HL-60/S4 (cell line): ENCODE measurements around the gene BCL7A.
"Not testable (repeated sequence)": the region's sequence is repeated elsewhere in the genome, so short reads cannot be mapped to it uniquely, and the experiment has no call there.

Source experiments
- in situ Hi-C: fragments of 300-500 bp; cut with MboI; formaldehyde crosslinking; loops from 2 replicates; pipeline ENCODE4 v1.14.3; 2022; ENCODE audit warnings: low sequenced_read_pairs

Gene BCL7A

GRCh38 chr12:122089077-122089476 lies 67.4 kb downstream of the BCL7A start:
- in situ Hi-C loops = no loop called here

GRCh38 chr12:122090759-122091515 lies 69.3 kb downstream of the BCL7A start:
- in situ Hi-C loops = no loop called here

DNA sequence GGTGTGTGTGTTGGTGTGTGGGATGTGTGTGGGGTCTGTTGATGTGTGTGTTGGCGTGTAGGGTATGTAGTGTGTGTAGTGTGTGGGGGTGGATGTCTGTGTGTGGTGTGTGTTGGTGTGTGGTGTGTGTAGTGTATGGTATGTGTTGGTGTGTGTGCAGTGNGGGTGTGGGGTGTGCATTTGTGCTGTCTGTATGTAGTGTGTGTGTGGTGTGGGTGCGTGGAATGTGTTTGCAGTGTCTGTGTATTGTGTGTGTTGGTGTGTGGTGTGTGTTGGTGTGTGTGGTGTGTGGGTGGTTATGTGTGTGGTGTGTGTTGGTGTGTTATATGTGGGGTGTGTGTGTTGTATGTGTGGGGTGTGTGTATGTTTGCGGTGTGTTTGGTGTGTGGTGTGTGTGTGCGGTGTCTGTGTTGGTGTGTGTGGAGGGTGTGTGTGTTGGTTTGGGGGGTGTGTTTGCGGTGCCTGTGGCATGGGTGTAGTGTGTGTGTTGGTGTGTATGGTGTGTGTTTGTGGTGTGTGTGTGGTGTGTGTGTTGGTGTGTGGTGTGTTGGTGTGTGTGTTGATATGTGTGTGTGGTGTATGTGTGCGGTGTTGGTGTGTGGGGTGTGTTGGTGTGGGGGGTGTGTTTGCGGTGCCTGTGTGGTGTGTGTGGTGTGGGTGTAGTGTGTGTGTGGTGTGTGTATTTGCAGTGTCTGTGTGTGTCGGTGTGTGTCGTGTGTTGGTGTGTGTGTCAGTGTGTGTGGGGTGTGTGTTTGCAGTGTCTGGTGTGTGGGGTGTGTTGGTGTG lies 71.6 kb downstream of the BCL7A start:
- in situ Hi-C loops = no loop called here

GRCh38 chr12:122094137-122094734 lies 72.6 kb downstream of the BCL7A start:
- in situ Hi-C loops = no loop called here

- in situ Hi-C loops = no loop called here
These were observed 73.3 kb downstream of the BCL7A start for GRCh38 chr12:122094735-122095631.

DNA sequence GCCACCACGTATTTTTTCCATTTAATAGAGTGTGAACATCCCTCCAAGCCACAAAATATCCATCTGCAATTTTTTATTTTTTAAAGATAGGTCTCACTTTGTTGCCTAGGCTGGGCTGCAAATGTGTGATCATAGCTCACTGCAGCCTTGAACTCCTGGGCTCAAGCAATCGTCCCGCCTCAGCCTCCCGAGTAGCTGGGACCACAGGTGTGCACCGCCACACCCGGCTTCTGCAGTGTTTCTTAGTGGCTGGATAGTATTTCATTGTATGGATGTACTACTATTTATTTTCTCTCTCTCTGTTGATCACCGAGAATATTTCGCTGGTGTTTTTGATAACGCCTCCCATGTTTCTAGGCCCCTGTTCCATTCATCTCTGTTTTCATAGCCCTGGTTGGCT lies 74.3 kb downstream of the BCL7A start:
- in situ Hi-C loops = no loop called here

DNA sequence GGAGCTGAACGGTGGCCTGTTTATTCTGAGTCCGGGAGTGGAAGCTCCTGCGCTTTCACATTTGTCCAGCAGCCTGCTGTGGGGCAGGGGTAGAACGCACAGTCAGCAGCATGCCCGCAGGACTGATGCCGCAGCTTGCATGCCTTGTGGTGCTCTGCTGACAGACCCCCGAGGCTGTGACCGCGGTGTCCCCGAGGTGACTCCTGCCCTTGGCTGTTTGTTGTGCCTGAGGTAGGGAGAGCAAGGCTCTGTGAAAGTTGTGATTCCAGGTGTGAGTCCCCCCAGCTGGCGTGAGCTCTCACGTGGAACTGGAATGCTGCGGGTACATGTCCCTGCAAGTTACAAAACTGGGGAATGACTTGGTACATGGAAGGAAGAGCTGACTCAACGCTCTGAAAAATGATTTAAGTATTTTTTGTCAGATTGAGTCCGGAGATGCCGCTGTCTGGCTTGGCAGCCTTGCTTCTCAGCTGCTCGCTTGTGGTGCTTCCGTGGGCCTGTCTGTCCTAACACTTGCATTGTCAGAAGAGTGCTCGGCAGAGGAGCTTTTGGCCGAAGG lies 75.0 kb downstream of the BCL7A start:
- in situ Hi-C loops = no loop called here

DNA sequence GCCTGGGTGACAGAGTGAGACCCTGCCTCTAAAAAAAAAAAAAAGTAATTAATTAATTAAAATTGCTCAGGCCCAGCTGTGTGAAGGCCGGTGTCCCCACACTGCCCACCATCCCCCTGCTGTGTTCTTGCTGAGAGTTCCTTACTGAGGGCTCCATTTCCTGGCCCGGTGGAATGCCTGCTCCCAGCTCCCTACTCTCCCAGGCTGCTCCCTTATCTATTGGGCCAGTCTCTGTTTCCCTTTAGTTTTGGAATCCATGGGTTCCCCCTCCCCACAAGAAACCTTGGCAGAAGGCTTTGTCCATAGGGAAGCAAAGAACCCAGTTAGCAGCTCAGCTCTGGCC lies 75.9 kb downstream of the BCL7A start:
- in situ Hi-C loops = no loop called here

- in situ Hi-C loops = no loop called here
These were observed 76.5 kb downstream of the BCL7A start for GRCh38 chr12:122097927-122098756.

GRCh38 chr12:122099280-122099749 lies 77.6 kb downstream of the BCL7A start:
- in situ Hi-C loops = no loop called here

DNA sequence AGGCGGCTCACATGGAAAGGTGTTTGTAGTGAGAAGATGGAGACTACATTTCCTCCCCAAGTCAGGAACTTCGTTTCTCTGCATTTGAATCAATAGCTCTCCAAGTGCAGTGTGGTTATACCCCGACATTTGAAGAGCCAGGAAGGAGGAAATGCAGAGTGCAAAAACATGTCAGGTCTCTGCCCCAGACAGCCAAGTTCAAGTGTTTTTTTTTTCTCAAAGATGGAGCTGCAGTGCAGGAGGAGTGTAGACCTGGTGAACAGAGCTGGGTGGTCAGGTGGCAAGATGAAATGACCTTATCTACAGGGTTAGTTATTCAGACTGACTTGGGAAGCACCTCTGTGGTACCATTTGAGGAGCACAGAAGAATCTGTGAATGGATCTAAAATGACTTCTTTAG lies 78.2 kb downstream of the BCL7A start:
- in situ Hi-C loops = no loop called here

DNA sequence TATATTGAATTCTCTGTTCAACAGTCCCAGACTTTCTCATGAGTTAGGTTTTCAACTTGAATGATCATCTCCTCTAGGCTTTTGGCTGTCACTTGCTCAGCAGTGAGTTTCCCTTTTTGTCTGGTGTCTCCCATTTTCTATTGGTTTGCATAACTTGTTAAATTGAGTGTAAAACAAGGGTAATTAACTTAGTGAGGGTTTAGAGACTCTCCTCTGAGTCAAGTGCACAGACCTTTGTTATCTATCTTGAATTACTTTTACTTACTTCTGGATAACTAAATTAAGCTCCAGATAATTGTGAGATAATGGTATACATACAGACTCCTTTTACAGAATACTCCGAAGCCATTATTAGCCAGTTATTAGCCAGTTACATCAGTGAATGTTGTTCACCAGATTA lies 78.9 kb downstream of the BCL7A start:
- in situ Hi-C loops = no loop called here

GRCh38 chr12:122102331-122102730 lies 80.6 kb downstream of the BCL7A start:
- in situ Hi-C loops = no loop called here

DNA sequence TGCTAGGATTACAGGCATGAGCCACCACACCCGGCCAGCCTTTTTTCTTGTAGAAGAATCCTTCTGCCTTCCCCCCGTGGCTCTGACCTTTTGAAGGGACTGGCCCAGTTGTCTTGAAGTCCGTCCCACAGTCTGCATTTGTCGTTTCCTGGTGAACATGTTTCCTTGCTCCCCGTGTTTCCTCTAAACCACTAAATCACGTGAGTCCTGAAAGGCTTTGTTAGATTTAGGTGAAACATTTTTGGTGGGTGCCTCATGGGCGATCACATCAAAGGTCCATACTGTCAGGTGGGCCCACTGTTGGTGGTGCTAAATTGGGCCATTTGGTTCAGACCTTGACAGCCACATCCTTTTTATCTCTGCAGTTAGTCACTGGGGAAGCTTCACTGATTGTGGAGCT lies 83.2 kb downstream of the BCL7A start:
- in situ Hi-C loops = no loop called here

GRCh38 chr12:122105496-122105895 lies 83.8 kb downstream of the BCL7A start:
- in situ Hi-C loops = not testable (repeated sequence)

- in situ Hi-C loops = no loop called here
These were observed 85.2 kb downstream of the BCL7A start for GRCh38 chr12:122106843-122107242.

GRCh38 chr12:122107261-122107660 lies 85.6 kb downstream of the BCL7A start:
- in situ Hi-C loops = no loop called here

DNA sequence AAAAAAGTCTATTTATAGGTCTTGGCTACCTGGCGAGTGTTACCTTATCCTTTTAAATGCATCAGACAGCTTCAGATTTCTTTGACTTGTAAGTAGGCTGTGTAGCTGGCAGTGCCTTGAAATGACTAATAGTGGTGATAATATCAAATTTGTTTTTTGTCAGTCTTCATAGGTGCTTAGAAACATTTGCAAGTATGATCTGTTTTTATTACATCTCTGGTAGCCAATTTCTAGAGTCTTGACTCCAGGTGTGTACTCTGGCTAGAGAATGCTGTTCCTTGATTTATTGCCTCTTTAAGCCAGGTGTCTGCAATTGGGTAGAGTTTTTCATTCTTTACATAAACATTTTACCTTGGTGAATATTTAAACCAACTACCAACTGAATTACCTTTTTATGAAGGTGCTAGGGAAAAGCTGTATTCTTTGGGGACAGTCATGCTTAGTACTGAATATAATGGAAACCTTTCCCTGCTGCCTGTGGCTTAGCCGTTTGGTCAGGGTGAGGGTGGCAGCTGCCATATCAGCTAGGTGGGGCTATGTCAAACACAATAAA lies 89.5 kb downstream of the BCL7A start:
- in situ Hi-C loops = no loop called here
